ENCODE results near the gene COL6A5.
"Not testable (repeated sequence)": the region's sequence is repeated elsewhere in the genome, so short reads cannot be mapped to it uniquely, and the experiment has no call there.

The COL6A5 gene

GRCh38 chr3:130395331-130395730 is 49.9 kb downstream of the COL6A5 start:
- POLR2A ChIA-PET (ENCODE audit: low non-redundant PET) = no interaction called here
- H3K27ac ChIP-seq = no peak overlapping the region
- no peak for DNase-seq (ENCODE audit: low spot score)
- CTCF ChIA-PET = no interaction called here
- TF ChIP-seq, protein P1, sequence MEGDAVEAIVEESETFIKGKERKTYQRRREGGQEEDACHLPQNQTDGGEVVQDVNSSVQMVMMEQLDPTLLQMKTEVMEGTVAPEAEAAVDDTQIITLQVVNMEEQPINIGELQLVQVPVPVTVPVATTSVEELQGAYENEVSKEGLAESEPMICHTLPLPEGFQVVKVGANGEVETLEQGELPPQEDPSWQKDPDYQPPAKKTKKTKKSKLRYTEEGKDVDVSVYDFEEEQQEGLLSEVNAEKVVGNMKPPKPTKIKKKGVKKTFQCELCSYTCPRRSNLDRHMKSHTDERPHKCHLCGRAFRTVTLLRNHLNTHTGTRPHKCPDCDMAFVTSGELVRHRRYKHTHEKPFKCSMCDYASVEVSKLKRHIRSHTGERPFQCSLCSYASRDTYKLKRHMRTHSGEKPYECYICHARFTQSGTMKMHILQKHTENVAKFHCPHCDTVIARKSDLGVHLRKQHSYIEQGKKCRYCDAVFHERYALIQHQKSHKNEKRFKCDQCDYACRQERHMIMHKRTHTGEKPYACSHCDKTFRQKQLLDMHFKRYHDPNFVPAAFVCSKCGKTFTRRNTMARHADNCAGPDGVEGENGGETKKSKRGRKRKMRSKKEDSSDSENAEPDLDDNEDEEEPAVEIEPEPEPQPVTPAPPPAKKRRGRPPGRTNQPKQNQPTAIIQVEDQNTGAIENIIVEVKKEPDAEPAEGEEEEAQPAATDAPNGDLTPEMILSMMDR (conservative IDR thresholded peaks at IDR 0.05; ENCODE audit: low read depth) = no peak

DNA sequence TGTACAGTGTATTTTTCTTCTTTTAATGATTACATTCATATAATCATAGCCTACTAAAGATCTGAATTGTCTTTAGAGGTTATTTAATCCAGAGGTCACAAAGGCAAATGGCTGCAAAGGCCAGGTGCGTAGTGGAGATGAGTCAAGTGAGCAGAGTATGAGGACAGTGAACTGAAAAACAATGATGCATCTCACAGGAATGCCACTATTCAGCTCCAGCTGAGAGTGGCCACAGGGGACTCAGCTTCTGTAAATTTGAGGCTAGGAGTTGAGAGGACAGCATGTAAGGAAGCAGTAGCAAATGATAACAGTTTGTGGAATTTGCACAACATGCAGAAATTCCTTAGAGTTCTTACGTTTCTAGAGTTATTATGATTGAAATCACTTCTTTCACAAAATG is 50.4 kb downstream of the COL6A5 start:
- TF ChIP-seq, protein P1 (conservative IDR thresholded peaks at IDR 0.05; ENCODE audit: low read depth) = no peak
- peak; percentile 54 for DNase-seq (ENCODE audit: low spot score)
- ChIA-PET CTCF (no interaction called here), POLR2A (ENCODE audit: low non-redundant PET) (no interaction called here)
- no peak overlapping the region for H3K27ac ChIP-seq

DNA sequence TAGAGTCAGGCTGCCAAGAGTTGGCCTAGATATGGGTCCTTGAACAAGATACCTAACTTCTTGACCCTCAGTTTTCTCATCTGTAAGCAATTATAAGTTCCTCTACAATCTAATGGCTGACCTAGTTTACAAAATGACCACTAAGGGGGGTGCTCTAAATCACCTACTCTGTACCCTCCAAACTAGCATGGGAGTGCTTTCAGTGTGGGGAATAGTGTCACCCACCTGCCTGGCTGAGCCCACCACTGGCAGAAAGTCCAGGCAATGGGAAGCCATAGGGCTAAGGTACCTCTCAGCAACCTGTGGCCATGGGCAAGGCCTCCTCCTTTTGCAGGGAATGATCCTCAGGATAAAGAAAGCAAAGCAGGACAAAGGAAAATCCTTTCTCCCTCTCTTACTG is 58.9 kb downstream of the COL6A5 start:
- POLR2A ChIA-PET (ENCODE audit: low non-redundant PET) = no interaction called here
- TF ChIP-seq, protein P1 (conservative IDR thresholded peaks at IDR 0.05; ENCODE audit: low read depth) = no peak
- CTCF ChIA-PET = interaction anchor here (0.7 kb wide), 1 partner anchor 980 kb away, joined by 3 read pairs; no protein-coding TSS in a partner anchor

DNA sequence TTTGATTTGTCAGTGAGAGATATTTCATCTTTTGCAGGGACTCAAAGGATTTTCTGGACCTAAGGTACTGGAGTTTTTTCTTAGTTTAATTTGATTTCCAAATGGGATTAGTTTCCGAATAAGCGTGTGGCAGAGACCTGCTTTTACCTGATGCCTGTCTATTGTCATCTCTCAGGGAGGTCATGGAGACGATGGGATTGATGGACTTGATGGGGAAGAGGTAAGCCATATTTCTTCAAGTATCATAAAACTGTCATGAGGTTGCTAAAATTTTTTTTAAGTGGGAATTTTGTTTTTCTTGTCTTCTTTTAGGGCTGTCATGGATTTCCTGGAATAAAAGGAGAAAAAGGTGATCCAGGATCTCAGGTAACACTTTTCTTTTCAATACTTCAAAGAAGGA is 60.5 kb downstream of the COL6A5 start:
- ChIA-PET CTCF (no interaction called here), POLR2A (ENCODE audit: low non-redundant PET) (no interaction called here)
- H3K27ac ChIP-seq = no peak overlapping the region
- TF ChIP-seq, protein P1 (conservative IDR thresholded peaks at IDR 0.05; ENCODE audit: low read depth) = no peak
- DNase-seq (ENCODE audit: low spot score) = no peak

More for the DNA sequence above, 58.9 kb downstream of the COL6A5 start:
- DNase-seq (ENCODE audit: low spot score) = no peak
- no peak overlapping the region for H3K27ac ChIP-seq

DNA sequence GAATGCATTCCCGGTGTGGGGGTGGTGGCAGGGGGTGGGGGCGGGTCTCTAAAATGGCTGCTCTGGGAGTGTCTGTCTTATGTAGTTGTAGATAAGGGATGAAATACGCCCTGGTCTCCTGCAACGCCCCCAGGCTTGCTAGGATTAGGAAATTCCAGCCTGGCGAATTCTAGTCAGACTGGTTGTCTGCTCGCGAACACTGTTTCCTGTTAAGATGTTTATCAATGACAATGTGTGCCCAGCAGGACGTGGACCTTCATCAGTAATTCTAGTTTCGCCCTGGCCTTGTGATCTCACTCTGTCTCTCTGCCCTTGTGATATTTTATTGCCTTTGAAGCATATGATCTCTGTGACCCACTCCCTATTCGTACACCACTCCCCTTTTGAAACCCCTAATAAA is 62.8 kb downstream of the COL6A5 start:
- H3K27ac ChIP-seq; CTCF ChIA-PET; DNase-seq (ENCODE audit: low spot score); POLR2A ChIA-PET (ENCODE audit: low non-redundant PET): not testable (repeated sequence)

- no peak for DNase-seq (ENCODE audit: low spot score)
- CTCF ChIA-PET = interaction anchor here (0.6 kb wide), 1 partner anchor 178 kb away, joined by 3 read pairs; no protein-coding TSS in a partner anchor
- TF ChIP-seq, protein P1 (conservative IDR thresholded peaks at IDR 0.05; ENCODE audit: low read depth) = no peak
- POLR2A ChIA-PET (ENCODE audit: low non-redundant PET) = no interaction called here
- no peak overlapping the region for H3K27ac ChIP-seq
These were observed 65.8 kb downstream of the COL6A5 start for GRCh38 chr3:130411320-130411719.

DNA sequence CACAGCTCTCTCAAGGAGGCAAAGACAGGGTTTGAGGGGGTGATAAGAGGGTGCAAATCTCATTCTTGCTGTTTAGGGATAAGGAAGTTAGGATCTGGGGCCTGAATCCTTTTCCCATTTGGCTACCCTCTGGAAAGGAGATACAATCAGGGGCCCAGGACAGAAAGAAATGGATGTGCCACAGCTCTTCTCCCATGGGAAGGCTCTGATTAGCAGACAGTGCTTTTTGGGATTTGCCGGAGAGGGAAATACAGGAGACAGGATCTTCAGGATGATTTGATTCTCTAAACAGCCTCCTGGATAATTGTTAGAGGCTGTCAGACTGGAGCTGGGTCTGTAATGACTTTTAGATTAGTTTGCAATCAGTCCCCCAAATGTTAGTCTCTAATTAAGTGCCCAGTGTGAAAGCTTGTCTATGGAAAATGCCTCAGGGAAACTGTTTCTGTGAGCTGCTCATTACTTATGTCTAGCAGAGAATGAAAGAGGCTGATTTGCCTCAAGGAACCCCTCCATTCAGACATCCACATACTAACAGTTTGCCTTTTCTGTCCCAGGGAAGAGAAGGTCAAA is 67.6 kb downstream of the COL6A5 start:
- CTCF ChIA-PET = interaction anchor here (0.5 to 0.6 kb wide), 2 partner anchors 36 to 137 kb away, joined by 3 read pairs; no protein-coding TSS in a partner anchor
- POLR2A ChIA-PET (ENCODE audit: low non-redundant PET) = no interaction called here
- TF ChIP-seq, protein P1 (conservative IDR thresholded peaks at IDR 0.05; ENCODE audit: low read depth) = no peak

More for the DNA sequence above, 67.6 kb downstream of the COL6A5 start:
- DNase-seq (ENCODE audit: low spot score) = no peak
- no peak overlapping the region for H3K27ac ChIP-seq

Data from RWPE1 (cell line).